Activated naive CD4-positive, alpha-beta T cell treated with anti-CD3 and anti-CD28 coated beads, Interleukin-2, amount 50 U/mL, for 16 hours (primary cell): ENCODE measurements around the gene PLA2G4E.

Source experiments
- DNase-seq: peaks from one replicate; pipeline ENCODE4 v3.0.0-alpha.2; 2020

Gene PLA2G4E

DNA sequence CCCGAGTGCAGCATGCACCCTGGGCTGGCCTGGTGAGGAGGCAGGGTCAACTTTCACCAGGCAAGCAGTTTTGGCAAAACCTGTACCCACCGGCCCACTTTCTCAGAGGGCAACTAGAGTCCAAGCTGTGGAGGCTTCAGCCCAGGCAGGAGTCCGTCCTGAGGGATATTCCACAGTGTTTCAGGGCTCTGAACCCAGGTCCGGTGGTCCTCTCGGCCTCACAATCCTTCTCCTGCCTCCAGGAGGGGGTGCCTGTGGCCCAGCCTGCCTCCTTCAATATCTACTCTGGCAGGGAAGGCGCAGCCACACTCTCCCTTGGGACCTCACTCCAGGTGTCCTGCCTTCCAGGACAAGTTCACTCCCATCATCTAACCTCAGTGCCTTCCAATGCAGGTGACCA is 3.9 kb downstream of the PLA2G4E start:
- no peak for DNase-seq

DNA sequence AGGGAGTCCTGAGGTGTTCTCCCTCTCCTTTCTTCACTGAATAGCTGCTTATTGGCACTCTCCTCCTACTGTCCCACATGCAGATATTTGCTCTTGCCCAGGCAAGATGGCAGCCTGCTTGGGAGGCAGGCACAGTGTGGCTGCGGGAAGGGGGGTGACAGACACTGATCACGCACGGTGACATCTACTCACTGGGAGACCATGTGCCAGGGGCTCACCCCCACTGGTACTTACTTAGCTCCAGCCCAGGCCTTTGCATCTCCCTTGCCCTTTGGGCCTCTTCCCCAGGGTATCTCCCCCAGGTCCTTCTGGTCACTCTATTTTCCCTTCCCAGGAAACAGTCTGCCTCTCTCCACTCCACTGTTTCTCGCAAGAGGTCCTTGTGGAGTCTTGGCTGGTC is 6.4 kb downstream of the PLA2G4E start:
- no peak for DNase-seq

GRCh38 chr15:42012928-42013482 is 7.8 kb downstream of the PLA2G4E start:
- no peak for DNase-seq

DNA sequence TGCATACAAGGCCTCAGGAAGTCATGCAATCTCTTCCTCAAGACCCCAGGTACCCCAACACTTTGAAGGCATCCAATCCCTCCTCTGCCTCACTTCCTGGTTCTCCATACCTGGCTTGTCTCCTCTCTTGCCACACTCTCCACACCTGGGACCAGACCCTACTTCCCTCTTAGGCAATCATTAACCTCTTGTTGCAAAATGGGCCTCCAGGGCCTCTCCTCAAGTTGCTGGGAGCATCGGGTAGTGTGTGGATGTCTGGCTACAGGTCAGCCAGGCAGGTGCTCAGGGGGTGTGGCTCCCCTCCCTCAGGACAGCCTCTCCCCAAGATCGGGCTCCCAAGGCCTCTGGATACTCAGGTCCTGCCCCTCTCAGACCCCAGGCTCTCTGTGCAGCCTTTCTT is 8.6 kb downstream of the PLA2G4E start:
- DNase-seq, result no peak

DNA sequence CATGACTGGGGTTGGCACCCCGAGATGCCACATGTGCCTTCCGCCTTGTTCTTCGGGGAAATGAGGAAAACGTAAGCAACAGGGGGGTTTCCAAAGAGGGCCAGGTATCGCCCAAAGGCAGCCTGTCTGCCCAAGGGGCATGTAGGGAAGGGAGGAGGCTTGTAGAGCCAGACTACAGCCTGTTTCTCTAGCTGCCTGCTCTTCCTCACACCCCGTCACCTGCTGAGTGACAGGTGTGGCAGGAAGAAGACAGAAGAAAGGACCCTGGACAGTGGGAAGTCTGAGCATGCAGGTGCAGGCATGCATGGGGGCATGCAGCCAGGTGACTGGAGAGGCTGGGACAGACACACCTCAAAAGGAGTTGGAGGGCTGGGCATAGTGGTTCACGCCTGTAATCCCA is 9.8 kb downstream of the PLA2G4E start:
- DNase-seq, result no peak

DNA sequence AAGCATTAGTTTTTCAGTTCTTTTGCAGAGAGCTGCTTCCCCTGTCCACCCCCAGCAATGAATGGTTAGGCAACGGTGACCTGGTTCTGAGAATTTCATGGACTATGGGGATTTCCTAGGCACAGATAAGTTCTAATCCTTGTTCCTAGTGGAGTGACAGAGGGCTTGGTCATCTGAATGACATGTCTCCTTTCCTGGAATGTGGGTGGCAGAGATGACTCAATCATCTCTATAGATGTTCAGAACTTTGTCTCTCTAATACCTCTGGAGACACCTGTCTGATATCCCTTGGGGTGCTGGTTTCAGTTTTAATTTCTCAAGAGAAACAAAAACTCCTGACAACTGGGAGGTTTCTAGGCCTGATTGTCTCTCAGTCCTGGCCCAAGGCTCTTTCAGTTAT is 10.4 kb downstream of the PLA2G4E start:
- no peak for DNase-seq

DNA sequence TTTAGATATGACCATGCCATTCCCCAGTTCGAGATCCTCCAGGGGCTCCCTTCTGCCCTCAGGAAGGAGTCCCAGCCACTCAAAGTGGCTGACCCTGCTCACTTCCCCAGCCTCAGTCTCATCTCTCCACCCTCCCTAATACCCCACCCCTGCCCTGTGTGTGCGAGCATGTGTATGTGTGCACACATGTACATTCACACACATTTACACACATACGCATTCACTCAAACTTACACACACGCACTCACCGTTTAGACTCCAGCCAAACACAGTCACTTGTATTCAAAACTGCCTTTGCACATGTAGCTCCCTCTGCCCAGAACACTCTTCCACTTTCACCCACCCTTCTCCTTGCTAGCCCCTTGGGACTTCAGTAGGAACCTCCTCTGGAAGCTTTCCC is 11.4 kb downstream of the PLA2G4E start:
- no peak for DNase-seq

- DNase-seq, result no peak
Measured at GRCh38 chr15:42009022-42009421, 11.8 kb downstream of the PLA2G4E start.

DNA sequence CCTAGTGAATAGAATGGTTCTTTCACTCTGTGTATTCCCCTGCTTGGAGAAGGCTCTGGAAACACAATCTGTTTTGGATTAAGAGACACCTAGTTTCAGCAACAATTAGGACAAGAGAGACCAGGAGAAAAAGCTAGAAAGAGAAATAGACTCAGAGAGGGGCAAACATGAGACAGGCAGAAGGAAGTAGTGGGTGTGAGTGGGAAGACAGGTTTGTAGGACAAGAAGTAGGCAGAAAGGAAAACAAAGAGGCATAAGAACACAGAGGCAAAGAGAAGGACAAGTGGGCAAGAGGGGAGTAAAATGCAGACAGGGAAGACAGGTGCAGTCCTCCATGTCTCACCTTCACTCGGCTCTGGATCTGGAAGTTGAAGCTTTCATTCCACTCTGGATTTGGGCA is 13.5 kb downstream of the PLA2G4E start:
- DNase-seq, result no peak

DNA sequence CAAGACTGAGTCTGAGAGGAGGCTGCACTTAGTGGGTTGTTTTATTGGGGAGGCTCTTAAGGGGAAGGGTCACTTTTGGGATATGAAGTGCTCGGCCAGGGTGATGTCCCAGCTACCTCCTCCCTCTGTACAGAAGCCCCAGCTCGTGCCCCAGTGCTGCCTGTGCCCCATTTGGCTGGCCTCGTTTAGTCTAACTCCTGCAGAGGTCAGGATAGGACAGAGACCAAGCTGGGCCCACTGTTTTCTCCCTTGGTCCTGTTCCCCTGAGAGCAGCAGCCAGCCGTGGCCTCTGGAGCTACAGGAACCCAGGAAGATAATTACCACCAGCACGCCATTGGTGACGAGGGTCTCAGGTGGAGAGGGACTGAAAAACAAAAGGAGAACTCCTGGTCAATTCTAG is 18.5 kb downstream of the PLA2G4E start:
- no peak for DNase-seq

DNA sequence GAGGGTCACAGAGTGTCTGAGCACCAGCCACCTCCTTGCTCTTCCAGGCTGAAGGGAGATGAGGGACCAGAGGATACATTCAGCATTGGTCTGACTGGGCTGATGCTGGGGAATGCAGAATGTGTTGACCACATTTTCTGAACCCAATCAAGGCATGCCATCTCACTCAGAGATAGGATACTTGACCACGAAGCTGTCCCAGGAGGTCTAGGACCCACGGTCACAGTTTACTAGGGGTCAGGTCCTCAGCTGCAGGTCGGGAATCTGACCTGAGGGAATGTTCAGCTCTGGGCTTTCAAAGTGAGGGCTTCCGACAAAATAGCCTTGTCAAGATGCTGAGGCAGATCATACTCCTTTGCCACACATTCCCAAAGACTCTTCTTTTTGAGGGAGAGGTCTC is 19.6 kb downstream of the PLA2G4E start:
- DNase-seq, result no peak

DNA sequence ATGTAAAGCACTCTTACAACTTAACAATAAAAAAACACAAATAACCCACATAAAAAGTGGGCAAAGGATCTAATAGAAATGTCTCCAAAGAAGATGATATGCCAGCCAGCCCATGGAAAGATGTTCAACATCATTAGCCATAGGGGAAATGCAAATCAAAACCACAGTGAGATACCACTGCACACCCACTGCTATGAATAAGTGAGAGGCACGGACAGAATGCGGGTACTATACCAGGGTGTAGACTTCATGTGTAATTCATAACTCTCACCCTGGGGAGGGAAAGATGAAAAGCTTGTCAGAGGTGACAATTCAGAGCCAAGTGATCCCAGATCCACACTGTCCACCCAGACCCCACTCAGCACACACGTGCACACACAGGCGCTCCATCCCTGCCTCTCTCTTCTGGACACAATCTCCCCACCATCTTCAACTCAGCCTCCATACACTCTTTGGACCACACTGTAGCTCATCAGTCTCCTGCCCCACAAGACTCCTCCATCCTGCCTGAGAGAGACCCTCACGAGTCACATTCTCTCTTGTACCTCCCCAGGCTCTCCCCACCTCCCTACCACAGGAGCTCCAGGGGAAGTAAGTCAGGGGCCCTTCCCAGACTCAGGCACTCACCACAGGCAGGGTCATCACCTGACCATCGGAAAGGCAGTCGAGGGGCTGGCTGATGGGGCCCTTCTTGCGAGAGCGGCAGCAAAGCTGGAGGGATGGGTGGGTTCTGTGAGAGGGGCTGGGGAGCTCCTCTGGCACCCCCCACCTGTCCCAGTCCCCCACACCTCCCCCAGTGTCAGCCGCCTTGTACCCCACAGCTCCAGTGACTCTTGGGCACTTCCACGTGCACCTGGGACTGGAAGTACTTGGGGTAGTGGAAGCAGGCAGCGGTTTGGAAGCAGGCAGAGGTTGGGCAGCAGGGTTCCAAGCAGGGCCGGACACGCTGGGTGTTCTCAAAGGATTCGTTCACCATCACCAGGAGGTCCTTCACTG is 21.3 kb downstream of the PLA2G4E start:
- no peak for DNase-seq

DNA sequence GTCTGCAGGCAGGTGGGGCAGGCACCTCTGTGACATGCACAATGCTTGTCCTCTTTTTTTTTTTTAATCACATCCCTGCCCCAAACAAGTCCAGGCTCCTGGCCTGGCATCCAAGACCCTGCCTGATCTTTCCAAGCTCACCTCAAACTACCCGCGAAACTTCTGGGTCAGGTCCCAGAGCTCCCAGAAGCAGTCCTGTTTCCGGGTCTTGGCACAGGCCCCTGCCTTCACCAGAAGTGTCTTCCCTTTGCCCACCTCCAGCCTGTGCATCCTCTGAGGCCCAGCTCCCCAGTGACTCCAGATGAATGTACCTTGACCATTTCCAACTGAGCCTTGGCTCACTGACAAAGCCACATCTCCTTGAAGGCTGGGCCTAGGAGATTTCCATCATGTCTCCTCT is 23.0 kb downstream of the PLA2G4E start:
- DNase-seq, result no peak

DNA sequence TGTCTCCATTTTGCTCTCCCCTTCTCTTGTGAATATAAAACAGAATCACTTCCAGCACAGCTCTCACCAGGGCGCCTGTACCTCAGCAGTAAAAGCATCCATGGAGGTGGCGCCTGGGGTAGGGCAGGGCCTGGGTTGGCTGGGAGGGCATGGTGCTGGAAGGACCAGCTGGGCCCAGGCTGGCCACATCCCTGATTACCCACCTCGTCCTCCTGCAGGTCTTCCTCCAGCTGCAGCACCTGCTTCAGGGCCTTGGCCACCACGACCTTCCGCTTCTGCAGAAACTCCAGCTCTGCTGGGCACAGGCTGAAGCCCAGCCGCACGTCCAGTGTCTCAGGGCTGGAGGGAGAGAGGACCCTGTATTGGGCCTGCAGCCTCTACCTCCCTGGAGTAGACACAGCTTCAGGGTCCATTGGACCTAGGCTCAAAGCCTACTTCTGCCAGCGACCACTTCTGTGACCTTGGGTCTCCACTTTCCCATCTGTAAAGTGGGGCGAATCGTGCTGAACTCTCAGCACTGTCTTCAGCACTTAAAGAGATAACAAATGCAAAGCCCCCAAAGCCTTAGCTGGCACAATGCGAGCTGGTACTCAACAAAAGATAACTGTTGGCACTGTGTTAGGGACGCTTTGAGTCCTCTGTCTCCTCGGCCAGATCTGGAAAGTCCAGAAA is 23.8 kb downstream of the PLA2G4E start:
- DNase-seq, result no peak

DNA sequence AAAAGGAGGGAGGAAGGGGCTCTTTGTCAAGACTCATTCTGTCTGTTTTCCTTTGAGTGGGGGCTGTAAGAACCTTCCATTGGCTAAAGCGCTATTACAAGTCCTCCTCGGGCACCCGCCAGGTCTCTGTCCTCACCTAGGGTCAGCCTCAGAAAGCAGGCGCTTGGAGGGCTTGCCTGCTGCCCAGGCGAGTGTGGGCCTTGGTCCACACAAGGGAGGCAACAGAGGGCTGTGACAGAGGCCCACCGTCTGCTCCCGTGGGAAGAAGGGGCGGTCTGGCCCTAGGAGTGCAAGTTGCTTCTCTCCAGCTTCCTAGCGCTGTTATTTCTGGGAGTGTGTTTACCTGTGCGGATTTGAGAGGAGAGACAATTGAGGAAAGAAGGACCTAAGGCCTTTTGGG is 24.5 kb downstream of the PLA2G4E start:
- DNase-seq, result no peak

DNA sequence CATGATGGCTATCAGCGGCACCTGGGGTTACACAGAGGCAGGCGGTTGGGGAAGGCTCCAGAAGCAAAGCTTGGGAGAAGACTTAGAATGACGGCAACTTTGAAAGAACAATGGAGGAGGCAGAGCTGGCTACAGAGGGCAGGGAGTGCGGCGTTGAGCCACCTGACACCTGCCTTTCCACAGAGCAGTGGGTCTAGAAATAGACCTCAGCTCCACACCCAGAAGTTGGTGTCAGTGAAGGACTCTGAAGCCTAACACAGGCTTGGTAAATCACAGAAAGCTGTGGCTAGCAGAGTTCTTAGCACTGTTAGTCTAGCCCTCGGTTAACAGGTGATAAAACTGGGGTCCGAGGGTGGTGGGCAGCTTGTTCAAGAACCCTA is 25.4 kb downstream of the PLA2G4E start:
- DNase-seq, result no peak

GRCh38 chr15:41994772-41995475 is 25.9 kb downstream of the PLA2G4E start:
- DNase-seq, result no peak

- DNase-seq, result no peak
Measured at GRCh38 chr15:41994171-41994650, 26.6 kb downstream of the PLA2G4E start.

- no peak for DNase-seq
Measured at GRCh38 chr15:41993472-41994170, 27.2 kb downstream of the PLA2G4E start.

DNA sequence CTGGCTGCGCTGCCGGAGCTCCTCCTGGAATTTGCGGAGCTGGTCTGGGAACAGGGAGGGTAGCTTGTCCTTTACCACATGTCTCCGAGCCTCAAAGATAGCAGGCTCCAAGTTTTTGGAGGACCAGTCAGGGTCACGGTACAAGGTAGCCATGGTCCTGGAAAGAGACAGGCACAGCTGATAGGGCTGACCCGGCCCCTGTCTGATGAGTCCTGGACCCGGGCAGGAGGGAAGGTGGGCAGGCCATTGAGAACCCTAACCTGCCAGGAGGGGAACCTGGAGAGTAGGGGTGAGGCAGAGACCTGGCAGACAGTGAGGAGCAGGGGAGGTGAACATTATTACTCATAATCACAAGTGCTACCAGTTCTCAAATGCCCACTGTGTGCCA is 28.0 kb downstream of the PLA2G4E start:
- DNase-seq, result no peak

- DNase-seq, result no peak
Measured at GRCh38 chr15:41992151-41992802, 28.6 kb downstream of the PLA2G4E start.

- no peak for DNase-seq
Measured at GRCh38 chr15:41990691-41991090, 30.2 kb downstream of the PLA2G4E start.
